NCI-H2081 treated with DMSO at 0.1 percent for 48 hours (cell line): ENCODE data around the gene TJP1.
"Not testable (repeated sequence)": the region's sequence is repeated elsewhere in the genome, so short reads cannot be mapped to it uniquely, and the experiment has no call there.

Experiments
- DNase-seq: peaks from one replicate; lab custom pipeline; 2025; lab: John Stamatoyannopoulos, UW

Gene TJP1

DNA sequence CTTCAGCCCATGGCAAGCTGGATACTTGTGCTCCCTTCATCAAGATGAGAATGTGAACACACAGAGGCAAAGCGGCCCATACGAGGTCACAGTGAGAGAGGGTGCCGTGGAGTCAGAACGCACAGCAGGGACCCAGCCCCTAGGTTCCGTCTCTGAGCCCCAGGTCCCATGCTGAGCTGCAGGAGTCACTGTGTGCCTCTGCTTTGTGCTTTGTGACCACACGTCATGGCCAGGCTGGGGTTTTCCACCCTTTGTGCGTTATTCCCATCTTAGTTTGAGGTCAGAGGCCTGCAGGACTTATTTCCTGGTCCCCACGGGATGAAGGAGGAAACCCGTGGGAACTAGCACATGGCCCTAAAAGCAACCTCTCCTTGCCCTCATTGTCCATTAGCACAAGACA lies 140.3 kb downstream of the TJP1 start:
- DNase-seq = no peak

DNA sequence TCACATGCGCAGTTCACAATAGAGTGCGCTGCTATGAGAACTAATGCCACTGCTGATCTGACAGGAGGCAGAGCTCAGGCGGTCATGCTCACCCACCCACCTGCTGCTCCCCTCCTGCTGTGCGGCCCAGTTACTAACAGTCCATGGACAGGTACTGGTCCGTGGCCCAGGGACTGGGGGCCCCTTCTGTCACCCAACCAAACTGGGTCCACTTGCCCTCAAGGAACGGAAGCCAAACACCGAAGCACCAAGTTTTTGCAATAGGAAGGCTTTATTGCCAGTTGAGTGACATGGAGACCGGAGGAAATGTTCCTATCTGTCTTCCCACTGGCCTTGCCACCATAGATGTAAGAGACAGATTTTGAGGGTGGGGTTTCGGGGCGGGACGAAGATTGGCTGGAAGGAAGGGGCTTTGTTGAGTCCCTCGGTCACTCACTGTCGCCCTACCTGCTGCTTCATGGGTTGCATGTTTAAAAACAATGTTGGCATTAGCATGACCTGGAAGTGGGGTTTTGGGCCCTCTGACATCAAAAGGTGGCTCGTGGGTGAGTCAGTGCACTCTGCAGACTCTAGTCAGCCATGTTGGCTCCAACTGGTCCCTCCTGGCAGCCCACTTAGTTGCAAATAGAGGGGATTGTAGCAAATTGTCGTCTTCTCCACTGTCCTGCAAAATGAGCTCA lies 141.0 kb downstream of the TJP1 start:
- no peak for DNase-seq

DNA sequence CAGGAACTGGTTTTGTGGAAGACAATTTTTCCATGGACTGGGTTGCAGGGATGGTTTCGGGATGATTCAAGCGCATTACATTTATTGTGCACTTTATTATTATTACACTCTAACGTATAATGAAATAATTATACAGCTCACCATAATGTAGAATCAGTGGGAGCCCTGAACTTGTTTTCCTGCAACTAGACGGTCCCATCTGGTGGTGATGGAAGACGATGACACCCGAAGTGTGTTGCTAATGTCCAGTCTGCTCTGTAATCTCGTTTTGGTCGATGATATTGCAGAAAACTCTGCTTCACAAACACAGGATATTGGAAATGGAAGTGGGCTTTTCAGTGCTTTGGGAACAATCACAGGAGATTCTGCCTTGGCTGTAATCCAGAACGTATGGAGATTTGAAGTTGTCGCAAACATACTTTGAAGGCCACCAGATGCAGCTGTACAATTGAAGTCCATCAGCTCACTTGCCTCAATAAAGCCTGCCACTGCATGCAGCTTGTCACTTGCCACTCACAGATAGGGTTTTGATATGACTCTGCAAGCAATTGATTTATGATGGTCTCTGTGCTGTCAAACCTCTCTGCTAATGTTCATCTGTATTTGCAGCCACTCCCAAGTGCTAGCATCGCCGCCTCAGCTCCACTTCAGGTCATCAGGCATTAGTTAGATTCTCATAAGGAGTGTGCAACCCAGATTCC lies 141.7 kb downstream of the TJP1 start:
- DNase-seq = no peak

GRCh38 chr15:29678504-29679034 lies 143.7 kb downstream of the TJP1 start:
- no peak for DNase-seq

DNA sequence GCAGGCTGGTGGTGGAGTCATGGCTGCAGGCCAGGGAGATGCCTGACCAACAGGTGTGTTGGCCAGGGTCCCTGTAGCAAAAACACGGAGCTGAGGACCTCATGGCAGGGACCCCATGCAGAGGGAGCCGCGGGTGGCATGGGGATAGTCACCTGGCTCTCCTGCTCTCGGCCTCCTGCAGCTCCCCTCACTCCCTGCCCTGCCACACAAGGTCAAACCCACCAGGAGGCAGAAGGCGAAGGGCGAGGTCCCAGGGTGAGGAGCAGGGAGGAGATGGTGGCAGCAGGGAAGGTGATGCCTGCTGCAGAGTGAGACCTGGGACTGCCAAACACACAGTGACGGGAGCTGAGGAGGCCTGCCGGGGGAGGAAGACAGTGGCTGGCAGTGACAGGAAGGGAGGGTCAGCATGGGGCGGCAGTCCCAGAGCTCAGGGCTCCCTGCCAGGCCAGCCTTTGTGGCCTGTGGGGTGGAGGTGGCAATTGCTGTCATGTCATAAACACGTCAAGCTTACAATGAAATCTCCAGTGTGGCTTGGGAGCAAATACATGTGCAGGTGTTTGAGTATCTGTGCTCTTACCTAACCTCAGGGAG lies 144.3 kb downstream of the TJP1 start:
- DNase-seq = peak; percentile 58

GRCh38 chr15:29677455-29677854 lies 144.8 kb downstream of the TJP1 start:
- no peak for DNase-seq

- DNase-seq = no peak
These were observed 145.3 kb downstream of the TJP1 start for GRCh38 chr15:29676961-29677402.

GRCh38 chr15:29676374-29676960 lies 145.8 kb downstream of the TJP1 start:
- DNase-seq = not testable (repeated sequence)

GRCh38 chr15:29675791-29676301 lies 146.4 kb downstream of the TJP1 start:
- no peak for DNase-seq

GRCh38 chr15:29674661-29675533 lies 147.4 kb downstream of the TJP1 start:
- DNase-seq = no peak

DNA sequence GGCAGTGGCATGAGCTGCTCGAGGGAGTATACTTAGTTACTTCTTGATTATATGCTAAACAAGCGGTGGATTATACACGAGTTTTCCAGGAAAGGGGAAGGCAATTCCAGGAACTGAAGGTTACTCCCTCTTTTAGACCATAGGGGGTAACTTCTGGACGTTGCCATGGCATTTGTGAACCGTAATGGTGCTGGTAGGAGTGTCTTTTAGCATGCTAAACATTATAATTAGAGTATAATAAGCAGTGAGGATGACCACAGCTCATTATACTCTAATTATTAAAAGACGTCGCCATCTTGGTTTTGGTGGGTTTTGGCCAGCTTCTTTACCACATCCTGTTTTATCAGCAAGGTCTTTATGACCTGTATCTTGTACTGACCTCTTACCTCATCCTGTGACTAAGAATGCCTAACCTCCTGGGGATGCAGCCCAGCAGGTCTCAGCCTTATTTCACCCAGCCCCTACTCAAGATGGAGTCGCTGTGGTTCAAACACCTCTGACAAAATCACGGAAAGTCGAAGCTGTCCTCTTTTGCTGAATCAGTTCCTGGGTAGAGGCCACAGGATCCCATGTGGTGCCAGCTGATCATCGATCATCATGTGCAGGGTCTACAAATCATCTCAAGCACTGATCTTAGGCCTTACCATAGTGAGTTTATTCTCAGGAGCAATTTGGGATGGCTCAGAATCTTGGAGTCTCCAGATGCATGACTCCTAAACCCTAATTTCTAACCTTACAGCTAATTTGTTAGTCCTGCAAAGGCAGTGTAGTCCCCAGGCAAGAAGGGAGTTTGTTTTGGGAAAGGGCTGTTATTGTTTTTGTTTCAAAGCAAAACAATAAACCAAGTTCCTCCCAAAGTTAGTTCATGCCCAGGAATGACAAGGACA lies 149.1 kb downstream of the TJP1 start:
- DNase-seq = no peak

DNA sequence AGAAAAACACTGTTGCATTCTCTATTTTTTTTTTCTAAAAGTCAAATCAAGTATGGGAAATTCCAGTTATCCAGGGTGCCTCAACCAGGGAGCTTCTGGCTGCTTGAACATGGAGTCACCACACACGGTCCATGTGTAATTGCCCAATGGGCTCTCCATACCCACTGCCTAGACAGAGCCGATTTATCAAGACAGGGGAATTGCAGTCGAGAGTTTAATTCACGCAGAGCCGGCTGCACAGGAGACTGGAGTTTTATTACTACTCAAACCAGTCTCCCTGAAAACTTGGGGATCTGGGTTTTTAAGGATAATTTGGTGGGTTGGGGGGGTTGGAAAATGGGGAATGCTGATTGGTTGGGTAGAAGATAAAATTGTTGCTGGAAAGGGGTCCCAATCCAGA lies 149.8 kb downstream of the TJP1 start:
- no peak for DNase-seq

DNA sequence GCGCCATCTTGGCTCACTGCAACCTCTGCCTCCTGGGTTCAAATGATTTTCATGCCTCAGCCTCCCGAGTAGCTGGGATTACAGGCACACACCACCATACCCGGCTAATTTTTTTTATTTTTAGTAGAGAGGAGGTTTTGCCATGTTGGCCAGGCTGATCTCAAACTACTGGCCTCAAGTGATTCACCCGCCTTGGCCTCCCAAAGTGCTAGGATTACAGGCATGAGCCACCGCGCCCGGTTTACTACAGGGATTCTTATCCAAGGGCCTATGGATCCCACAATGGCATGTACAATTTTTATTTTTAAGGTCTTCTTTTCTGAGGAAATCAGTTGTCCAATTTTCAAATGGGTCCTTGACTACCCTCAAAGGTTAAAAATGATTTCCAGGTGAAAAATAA lies 150.2 kb downstream of the TJP1 start:
- not testable (repeated sequence) for DNase-seq

DNA sequence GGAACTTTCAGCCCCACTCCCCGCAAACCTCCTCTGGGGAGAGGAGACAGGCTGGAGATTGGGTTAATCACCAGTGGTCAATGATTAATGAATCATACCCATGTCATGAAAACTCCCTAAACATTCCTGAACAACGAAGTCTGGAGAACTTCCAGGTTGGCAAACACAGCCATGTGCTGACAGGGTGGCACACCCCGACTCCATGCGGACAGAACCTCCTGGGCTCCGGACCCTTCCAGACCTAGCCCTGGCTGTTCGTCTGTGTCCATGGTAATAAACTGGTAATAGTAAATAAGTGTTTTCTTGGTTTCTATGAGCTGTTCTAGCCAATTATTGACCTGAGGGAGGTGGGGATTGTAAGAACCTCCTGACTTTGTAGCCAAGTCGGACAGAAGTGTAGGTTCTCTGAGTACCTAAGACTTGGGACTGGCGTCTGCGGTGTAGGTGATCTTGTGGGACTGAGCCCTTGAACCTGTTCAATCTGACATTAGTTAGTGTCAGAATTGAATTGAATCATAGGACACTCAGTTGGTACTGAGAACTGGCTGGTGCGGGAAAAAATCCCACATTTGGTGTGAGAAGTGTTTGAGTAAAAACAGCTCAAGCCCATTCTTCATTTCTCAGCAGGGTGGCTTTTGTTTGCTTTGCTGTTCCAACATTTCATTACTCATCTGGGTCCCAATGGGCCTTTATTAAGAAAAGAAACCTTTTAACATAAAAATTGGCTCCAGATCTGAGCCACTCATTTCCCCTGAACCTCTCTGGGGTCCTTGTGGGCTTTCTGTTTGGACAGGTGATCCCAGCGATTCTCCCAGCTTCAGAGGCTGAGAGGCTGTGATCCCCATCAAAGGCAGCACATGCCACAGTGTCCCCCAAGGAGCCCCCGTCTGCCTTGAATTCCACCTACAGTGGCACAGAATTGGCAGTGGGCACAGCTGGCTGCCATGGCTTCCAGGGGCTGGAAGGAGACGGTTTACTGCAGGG lies 151.0 kb downstream of the TJP1 start:
- DNase-seq = no peak

- DNase-seq = no peak
These were observed 152.0 kb downstream of the TJP1 start for GRCh38 chr15:29670266-29670665.

- DNase-seq = no peak
These were observed 152.4 kb downstream of the TJP1 start for GRCh38 chr15:29669823-29670222.

- no peak for DNase-seq
These were observed 154.1 kb downstream of the TJP1 start for GRCh38 chr15:29668120-29668602.

- no peak for DNase-seq
These were observed 156.0 kb downstream of the TJP1 start for GRCh38 chr15:29666241-29666640.

- DNase-seq = no peak
These were observed 156.7 kb downstream of the TJP1 start for GRCh38 chr15:29665444-29666003.
